Measurements from ENCODE around the gene ITPR2.
A peak's percentile ranks its signal among the peaks of the same experiment; 100 is the strongest.
"Not testable (repeated sequence)": the region's sequence is repeated elsewhere in the genome, so short reads cannot be mapped to it uniquely, and the experiment has no call there.

ITPR2 gene

DNA sequence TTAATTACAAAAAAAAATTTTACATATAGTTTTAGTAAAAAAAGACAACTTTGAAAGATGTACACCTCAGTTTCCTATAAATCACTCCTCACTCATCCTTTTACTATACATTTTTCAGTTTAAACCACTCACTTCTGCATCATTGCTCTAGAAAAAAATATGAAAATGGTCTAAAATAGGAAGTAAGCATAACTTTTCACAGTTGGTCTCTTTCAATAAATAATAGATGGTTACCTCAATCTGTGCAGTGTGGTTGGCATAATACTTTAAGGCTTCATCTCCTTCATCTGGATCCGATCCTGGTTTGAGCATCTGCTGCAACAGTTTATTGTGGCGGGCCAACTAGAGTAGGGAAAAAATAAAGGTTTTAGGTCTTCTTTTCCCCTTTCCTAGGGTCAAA is 389.7 kb downstream of the ITPR2 start:
- no peak for TF ChIP-seq EZH2phosphoT487 (IDR thresholded peaks at IDR 0.05; ENCODE audit: low read depth)
- TF ChIP-seq, protein P1, sequence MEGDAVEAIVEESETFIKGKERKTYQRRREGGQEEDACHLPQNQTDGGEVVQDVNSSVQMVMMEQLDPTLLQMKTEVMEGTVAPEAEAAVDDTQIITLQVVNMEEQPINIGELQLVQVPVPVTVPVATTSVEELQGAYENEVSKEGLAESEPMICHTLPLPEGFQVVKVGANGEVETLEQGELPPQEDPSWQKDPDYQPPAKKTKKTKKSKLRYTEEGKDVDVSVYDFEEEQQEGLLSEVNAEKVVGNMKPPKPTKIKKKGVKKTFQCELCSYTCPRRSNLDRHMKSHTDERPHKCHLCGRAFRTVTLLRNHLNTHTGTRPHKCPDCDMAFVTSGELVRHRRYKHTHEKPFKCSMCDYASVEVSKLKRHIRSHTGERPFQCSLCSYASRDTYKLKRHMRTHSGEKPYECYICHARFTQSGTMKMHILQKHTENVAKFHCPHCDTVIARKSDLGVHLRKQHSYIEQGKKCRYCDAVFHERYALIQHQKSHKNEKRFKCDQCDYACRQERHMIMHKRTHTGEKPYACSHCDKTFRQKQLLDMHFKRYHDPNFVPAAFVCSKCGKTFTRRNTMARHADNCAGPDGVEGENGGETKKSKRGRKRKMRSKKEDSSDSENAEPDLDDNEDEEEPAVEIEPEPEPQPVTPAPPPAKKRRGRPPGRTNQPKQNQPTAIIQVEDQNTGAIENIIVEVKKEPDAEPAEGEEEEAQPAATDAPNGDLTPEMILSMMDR (IDR thresholded peaks at IDR 0.05; ENCODE audit: low read depth, low read length), result no peak
- H3K36me3 ChIP-seq (replicated peaks; ENCODE audit: low read depth, low read length), result peaks cover 24% of the 10 kb centered on the region

DNA sequence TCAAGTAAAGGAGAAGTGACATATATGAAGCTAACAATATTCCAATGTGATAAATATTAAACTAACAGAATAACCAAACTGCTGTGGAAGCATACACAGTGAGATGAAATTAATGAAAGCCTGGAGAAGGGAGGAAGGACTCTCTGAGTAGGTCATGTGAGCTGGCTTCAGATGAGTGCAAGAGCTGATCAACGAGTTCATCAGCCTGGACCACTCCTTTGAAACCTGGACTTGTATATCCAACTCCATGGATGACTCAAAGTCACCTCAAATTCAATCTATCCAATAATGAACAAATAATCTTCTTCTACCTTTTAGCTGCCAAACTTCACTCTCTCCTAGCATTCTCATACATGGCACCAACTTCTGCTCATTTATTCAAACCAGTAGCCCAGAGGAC is 391.6 kb downstream of the ITPR2 start:
- no peak overlapping the region for H3K9ac ChIP-seq (ENCODE audit: low read length)
- H3K4me2 ChIP-seq (ENCODE audit: low read length), result no peak overlapping the region
- no peak overlapping the region for H3K4me3 ChIP-seq (ENCODE audit: low read length)
- no peaks in the 10 kb centered on the region for H3K27me3 ChIP-seq (ENCODE audit: low read depth, low read length)
- no peaks in the 10 kb centered on the region for H3K9me3 ChIP-seq (ENCODE audit: insufficient read depth, low read length)
- no peak for TF ChIP-seq EZH2phosphoT487 (IDR thresholded peaks at IDR 0.05; ENCODE audit: low read depth)
- TF ChIP-seq, protein P1 (IDR thresholded peaks at IDR 0.05; ENCODE audit: low read depth, low read length), result no peak
- no peaks in the 10 kb centered on the region for H4K20me1 ChIP-seq (ENCODE audit: insufficient read depth, low read length)
- H2AFZ ChIP-seq (ENCODE audit: low read depth, low read length), result no peak overlapping the region
- H3K27ac ChIP-seq (ENCODE audit: low read length), result no peak overlapping the region
- H3K79me2 ChIP-seq (ENCODE audit: low read length), result no peaks in the 10 kb centered on the region
- H3K4me1 ChIP-seq (ENCODE audit: low read length), result peaks cover 31% of the 10 kb centered on the region
- H3K36me3 ChIP-seq (replicated peaks; ENCODE audit: low read depth, low read length), result peaks cover 29% of the 10 kb centered on the region

More for the DNA sequence above, 389.7 kb downstream of the ITPR2 start:
- no peaks in the 10 kb centered on the region for H4K20me1 ChIP-seq (ENCODE audit: insufficient read depth, low read length)
- H2AFZ ChIP-seq (ENCODE audit: low read depth, low read length), result no peak overlapping the region
- H3K9me3 ChIP-seq (ENCODE audit: insufficient read depth, low read length), result no peaks in the 10 kb centered on the region
- no peak overlapping the region for H3K9ac ChIP-seq (ENCODE audit: low read length)
- no peak overlapping the region for H3K4me3 ChIP-seq (ENCODE audit: low read length)
- no peaks in the 10 kb centered on the region for H3K27me3 ChIP-seq (ENCODE audit: low read depth, low read length)
- peak overlapping the region; percentile 29 for H3K4me2 ChIP-seq (ENCODE audit: low read length)
- H3K4me1 ChIP-seq (ENCODE audit: low read length), result peaks cover 23% of the 10 kb centered on the region
- no peaks in the 10 kb centered on the region for H3K79me2 ChIP-seq (ENCODE audit: low read length)
- no peak overlapping the region for H3K27ac ChIP-seq (ENCODE audit: low read length)

DNA sequence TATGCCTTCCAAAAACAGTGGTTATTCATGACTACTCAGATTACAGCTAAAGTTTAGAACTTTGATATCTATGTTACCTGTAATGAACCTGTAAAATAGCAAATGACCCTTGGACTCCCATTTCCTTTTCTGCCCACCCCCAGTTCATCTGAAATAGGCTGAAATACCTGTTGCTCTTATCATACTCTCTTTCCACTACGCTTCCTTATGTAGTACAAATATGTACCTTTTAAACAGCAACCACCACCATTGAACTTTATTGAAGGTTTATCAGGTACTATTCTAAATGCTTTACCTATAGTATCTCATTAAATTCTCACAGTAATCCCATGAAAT is 398.0 kb downstream of the ITPR2 start:
- Histone ChIP-seq H2AFZ (ENCODE audit: low read depth, low read length) (no peak overlapping the region), H3K9ac (ENCODE audit: low read length) (no peak overlapping the region), H3K27me3 (ENCODE audit: low read depth, low read length) (no peaks in the 10 kb centered on the region), H3K9me3 (ENCODE audit: insufficient read depth, low read length) (no peaks in the 10 kb centered on the region), H3K4me2 (ENCODE audit: low read length) (no peak overlapping the region), H3K4me1 (ENCODE audit: low read length) (peaks cover 20% of the 10 kb centered on the region), H4K20me1 (ENCODE audit: insufficient read depth, low read length) (no peaks in the 10 kb centered on the region), H3K4me3 (ENCODE audit: low read length) (no peak overlapping the region), H3K79me2 (ENCODE audit: low read length) (no peaks in the 10 kb centered on the region), H3K36me3 (replicated peaks; ENCODE audit: low read depth, low read length) (peaks cover 11% of the 10 kb centered on the region), H3K27ac (ENCODE audit: low read length) (no peak overlapping the region; the same call in 1 of the 2 replicates)
- TF ChIP-seq EZH2phosphoT487 (IDR thresholded peaks at IDR 0.05; ENCODE audit: low read depth), result no peak
- TF ChIP-seq, protein P1 (IDR thresholded peaks at IDR 0.05; ENCODE audit: low read depth, low read length), result no peak

DNA sequence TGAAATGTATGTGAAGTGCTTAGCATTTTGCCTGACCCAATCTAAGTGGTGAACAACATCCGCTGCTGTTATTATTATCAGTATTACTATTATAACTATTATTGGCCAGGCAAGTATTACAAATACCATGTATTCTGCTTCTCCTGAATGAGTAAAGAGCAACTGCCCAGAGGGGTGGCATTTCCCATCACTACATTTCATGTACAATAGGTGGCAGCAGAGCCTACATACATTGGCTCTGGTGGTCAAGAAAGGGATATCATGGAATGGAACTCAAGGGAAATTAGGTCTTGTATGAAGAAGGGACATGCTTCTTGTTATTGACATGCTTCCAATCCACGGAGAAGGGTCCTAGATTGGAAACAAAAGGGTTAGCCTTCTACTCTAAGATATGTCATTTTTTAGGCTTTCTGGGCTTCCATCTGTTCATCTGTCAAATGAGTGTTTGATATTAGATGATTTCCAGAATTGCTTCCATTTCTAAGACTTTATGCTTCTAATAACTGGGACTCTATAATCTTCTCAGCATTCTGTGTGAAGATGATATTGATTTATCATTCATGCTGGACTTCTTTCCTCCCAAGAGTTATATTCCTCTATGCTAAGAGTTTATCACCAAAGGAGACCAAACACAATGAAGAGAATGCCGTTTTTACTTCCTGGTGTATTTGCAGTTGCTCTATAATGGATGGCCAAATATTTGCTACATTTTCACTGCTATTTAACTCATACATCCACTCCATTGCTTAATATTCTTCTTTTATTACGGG is 398.5 kb downstream of the ITPR2 start:
- Histone ChIP-seq H4K20me1 (ENCODE audit: insufficient read depth, low read length) (no peaks in the 10 kb centered on the region), H3K9me3 (ENCODE audit: insufficient read depth, low read length) (no peaks in the 10 kb centered on the region), H3K4me3 (ENCODE audit: low read length) (no peak overlapping the region), H3K36me3 (replicated peaks; ENCODE audit: low read depth, low read length) (peaks cover 9% of the 10 kb centered on the region), H2AFZ (ENCODE audit: low read depth, low read length) (no peak overlapping the region), H3K9ac (ENCODE audit: low read length) (no peak overlapping the region), H3K27me3 (ENCODE audit: low read depth, low read length) (no peaks in the 10 kb centered on the region), H3K4me1 (ENCODE audit: low read length) (peaks cover 20% of the 10 kb centered on the region), H3K27ac (ENCODE audit: low read length) (no peak overlapping the region; the same call in 1 of the 2 replicates), H3K79me2 (ENCODE audit: low read length) (no peaks in the 10 kb centered on the region), H3K4me2 (ENCODE audit: low read length) (no peak overlapping the region)
- TF ChIP-seq, protein P1 (IDR thresholded peaks at IDR 0.05; ENCODE audit: low read depth, low read length), result peak; percentile 92
- TF ChIP-seq EZH2phosphoT487 (IDR thresholded peaks at IDR 0.05; ENCODE audit: low read depth), result no peak

DNA sequence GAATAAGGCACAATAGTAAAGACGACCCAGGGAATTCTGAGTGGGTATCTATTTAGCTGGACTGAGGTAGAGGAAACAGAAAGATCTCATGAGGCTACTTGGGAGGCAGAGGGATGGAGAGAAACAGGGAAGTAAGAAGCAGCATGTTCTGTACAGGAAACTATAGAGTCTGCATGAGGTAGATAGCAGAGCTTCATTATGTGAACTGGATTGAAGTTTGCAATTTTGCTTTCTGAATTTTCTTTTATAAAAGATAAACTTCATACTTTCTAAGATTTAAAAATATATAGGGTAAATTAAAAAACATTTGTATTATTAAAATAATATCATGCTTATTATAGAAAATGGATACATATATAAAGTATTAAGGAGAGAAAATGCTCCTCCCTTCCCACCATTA is 399.3 kb downstream of the ITPR2 start:
- H3K36me3 ChIP-seq (replicated peaks; ENCODE audit: low read depth, low read length); H3K9me3 ChIP-seq (ENCODE audit: insufficient read depth, low read length); H3K9ac ChIP-seq (ENCODE audit: low read length); H3K4me3 ChIP-seq (ENCODE audit: low read length); H3K27ac ChIP-seq (ENCODE audit: low read length); H3K79me2 ChIP-seq (ENCODE audit: low read length); H2AFZ ChIP-seq (ENCODE audit: low read depth, low read length); H3K4me2 ChIP-seq (ENCODE audit: low read length); H4K20me1 ChIP-seq (ENCODE audit: insufficient read depth, low read length); H3K27me3 ChIP-seq (ENCODE audit: low read depth, low read length): not testable (repeated sequence)
- H3K4me1 ChIP-seq (ENCODE audit: low read length), result peaks cover 20% of the 10 kb centered on the region

All from OCI-LY3 (cell line).